Measurements from ENCODE around the gene DZANK1. TPM values are rescaled to one million over a fixed set of nuclear protein-coding genes. Genes with fewer than 3 reads are reported as not detected.
A peak's percentile ranks its signal among the peaks of the same experiment; 100 is the strongest.

Gene DZANK1
- total and polyA plus RNA-seq, 2 donors (not counting 3 experiments of a cell fraction or from before 2014, with no cell fraction given): 1.1 to 1.8 TPM

DNA sequence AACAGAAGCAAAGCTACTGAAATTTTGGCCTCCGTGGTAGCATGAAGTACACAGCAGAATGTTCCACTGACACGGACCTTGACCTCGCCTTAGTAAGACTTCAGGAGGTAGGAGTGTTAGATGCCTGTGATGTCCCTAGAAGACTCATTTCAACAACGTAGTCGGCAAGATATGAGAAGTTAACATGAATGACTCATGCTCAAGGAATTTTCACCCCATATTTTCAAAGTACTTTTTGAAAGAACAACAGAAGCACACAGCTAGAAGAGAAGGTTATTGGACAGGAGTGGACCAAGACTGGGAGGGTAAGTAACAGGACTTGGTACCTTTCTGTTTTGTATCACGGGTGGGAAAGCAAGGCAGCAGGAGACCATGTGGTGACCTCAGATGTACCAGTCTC, 78.0 kb downstream of the DZANK1 start:
- FAIRE-seq: no peak
- POLR2A ChIA-PET: no interaction called here
- peak; percentile 42 for DNase-seq (ENCODE audit: low read depth, low spot score)

More for the DNA sequence above, 78.0 kb downstream of the DZANK1 start:
- H3K9me1 ChIP-seq (replicated peaks; ENCODE audit: control insufficient read depth, extremely low read depth, insufficient read depth, low read length): no peaks in the 10 kb centered on the region
- no peaks in the 10 kb centered on the region for H3K36me3 ChIP-seq (ENCODE audit: control insufficient read depth in 2 of 2, extremely low read depth in 1 of 2, insufficient read depth in 2 of 2, low read length in 2 of 2)
- no TSS peak for BruUV-seq (replicated peaks)
- no peak overlapping the region for H3K9ac ChIP-seq (replicated peaks; ENCODE audit: extremely low read depth, insufficient read depth, low read length)
- H3K4me3 ChIP-seq (replicated peaks in 1 of 3; ENCODE audit: insufficient read depth in 1 of 3, low read depth in 1 of 3, low read length in 3 of 3): no peak overlapping the region
- intact Hi-C loops (cut with micrococcal nuclease) (loop anchor here (1.0 kb wide), 1 partner anchor 198 kb away; no protein-coding TSS in a partner anchor), dilution Hi-C loops (cut with MboI; ENCODE audit: extremely low pct_ligation_motif_present, low sequenced_read_pairs) (no loop called here)
- CTCF ChIA-PET: interaction anchor here (1.0 kb wide), 1 partner anchor 24 kb away, joined by 3 read pairs; no protein-coding TSS in a partner anchor
- H3K9me3 ChIP-seq (replicated peaks; ENCODE audit: control insufficient read depth, insufficient read depth, low read length): no peaks in the 10 kb centered on the region
- H3K27me3 ChIP-seq (ENCODE audit: control insufficient read depth in 2 of 2, insufficient read depth in 2 of 2, low read length in 2 of 2): no peaks in the 10 kb centered on the region
- H3K4me2 ChIP-seq (ENCODE audit: insufficient read depth, low read length): no peak overlapping the region
- H3K79me2 ChIP-seq (ENCODE audit: control insufficient read depth, insufficient read depth, low read length): no peaks in the 10 kb centered on the region
- H4K20me1 ChIP-seq (replicated peaks; ENCODE audit: control insufficient read depth, extremely low read depth, insufficient read depth, low read length): no peaks in the 10 kb centered on the region
- no peak overlapping the region for H3K27ac ChIP-seq (ENCODE audit: insufficient read depth, low read depth, low read length)
- TF ChIP-seq EZH2 (IDR thresholded peaks at IDR 0.05; ENCODE audit: borderline replicate concordance, low read depth, low read length, severe bottlenecking) (no peak), POLR2A (IDR thresholded peaks at IDR 0.05; ENCODE audit: low read depth, low read length) (no peak), POLR2AphosphoS5 (IDR thresholded peaks at IDR 0.05; ENCODE audit: insufficient read depth, low read depth, low read length) (no peak), JUN (IDR thresholded peaks at IDR 0.05; ENCODE audit: borderline replicate concordance, insufficient read depth, insufficient read length, low read depth) (no peak), MYC (IDR thresholded peaks at IDR 0.05; ENCODE audit: low read depth, low read length) (no peak), FOS (IDR thresholded peaks at IDR 0.05; ENCODE audit: borderline replicate concordance, insufficient read depth, low read length) (no peak), GATA2 (IDR thresholded peaks at IDR 0.05; ENCODE audit: insufficient read depth, insufficient read length, low read depth, low read length) (no peak)
- TF ChIP-seq, protein P1, sequence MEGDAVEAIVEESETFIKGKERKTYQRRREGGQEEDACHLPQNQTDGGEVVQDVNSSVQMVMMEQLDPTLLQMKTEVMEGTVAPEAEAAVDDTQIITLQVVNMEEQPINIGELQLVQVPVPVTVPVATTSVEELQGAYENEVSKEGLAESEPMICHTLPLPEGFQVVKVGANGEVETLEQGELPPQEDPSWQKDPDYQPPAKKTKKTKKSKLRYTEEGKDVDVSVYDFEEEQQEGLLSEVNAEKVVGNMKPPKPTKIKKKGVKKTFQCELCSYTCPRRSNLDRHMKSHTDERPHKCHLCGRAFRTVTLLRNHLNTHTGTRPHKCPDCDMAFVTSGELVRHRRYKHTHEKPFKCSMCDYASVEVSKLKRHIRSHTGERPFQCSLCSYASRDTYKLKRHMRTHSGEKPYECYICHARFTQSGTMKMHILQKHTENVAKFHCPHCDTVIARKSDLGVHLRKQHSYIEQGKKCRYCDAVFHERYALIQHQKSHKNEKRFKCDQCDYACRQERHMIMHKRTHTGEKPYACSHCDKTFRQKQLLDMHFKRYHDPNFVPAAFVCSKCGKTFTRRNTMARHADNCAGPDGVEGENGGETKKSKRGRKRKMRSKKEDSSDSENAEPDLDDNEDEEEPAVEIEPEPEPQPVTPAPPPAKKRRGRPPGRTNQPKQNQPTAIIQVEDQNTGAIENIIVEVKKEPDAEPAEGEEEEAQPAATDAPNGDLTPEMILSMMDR (IDR thresholded peaks at IDR 0.05; ENCODE audit: extremely low read depth in 1 of 2, insufficient read depth in 1 of 2, low read depth in 1 of 2, low read length in 2 of 2): no peak
- TF ChIP-seq, protein P2, sequence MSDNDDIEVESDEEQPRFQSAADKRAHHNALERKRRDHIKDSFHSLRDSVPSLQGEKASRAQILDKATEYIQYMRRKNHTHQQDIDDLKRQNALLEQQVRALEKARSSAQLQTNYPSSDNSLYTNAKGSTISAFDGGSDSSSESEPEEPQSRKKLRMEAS (IDR thresholded peaks at IDR 0.05; ENCODE audit: insufficient read depth, insufficient read length): no peak
- peak overlapping the region; percentile 13 for H2AFZ ChIP-seq (ENCODE audit: low read depth, low read length)
- H3K4me1 ChIP-seq (ENCODE audit: control insufficient read depth, extremely low read depth, insufficient read depth, low read length): peaks cover 6% of the 10 kb centered on the region
